Measurements from ENCODE around the gene ELOVL5.

The ELOVL5 gene

GRCh38 chr6:53333439-53334408, 15.0 kb downstream of the ELOVL5 start:
- Histone ChIP-seq H3K27me3 (ENCODE audit: control insufficient read depth, insufficient read depth, low read length, poor library complexity, severe bottlenecking) (no peaks in the 10 kb centered on the region), H3K36me3 (ENCODE audit: control insufficient read depth, insufficient read depth, low read length) (no peaks in the 10 kb centered on the region), H3K9me3 (ENCODE audit: control insufficient read depth, low read length) (no peaks in the 10 kb centered on the region), H3K4me1 (ENCODE audit: control insufficient read depth, insufficient read depth, low read length) (no peaks in the 10 kb centered on the region), H3K27ac (ENCODE audit: insufficient read depth, low read depth, low read length, poor library complexity, severe bottlenecking) (no peak overlapping the region), H3K4me3 (ENCODE audit: insufficient read depth, low read depth, low read length) (no peak overlapping the region)
- 88 to 93% methylated on average over 5 of the region's 5 CpGs for WGBS, 2 experiments

- no peaks in the 10 kb centered on the region for H3K27me3 ChIP-seq (ENCODE audit: control insufficient read depth, insufficient read depth, low read length, poor library complexity, severe bottlenecking)
- H3K27ac ChIP-seq (ENCODE audit: insufficient read depth, low read depth, low read length, poor library complexity, severe bottlenecking): no peak overlapping the region
- 89 to 94% methylated on average over 1 of the region's 2 CpGs for WGBS, 2 experiments
- no peaks in the 10 kb centered on the region for H3K9me3 ChIP-seq (ENCODE audit: control insufficient read depth, low read length)
- no peaks in the 10 kb centered on the region for H3K36me3 ChIP-seq (ENCODE audit: control insufficient read depth, insufficient read depth, low read length)
- H3K4me1 ChIP-seq (ENCODE audit: control insufficient read depth, insufficient read depth, low read length): no peaks in the 10 kb centered on the region
- no peak overlapping the region for H3K4me3 ChIP-seq (ENCODE audit: insufficient read depth, low read depth, low read length)
Measured at GRCh38 chr6:53331678-53332077, 17.1 kb downstream of the ELOVL5 start.

- Histone ChIP-seq H3K4me3 (ENCODE audit: insufficient read depth, low read depth, low read length) (no peak overlapping the region), H3K36me3 (ENCODE audit: control insufficient read depth, insufficient read depth, low read length) (no peaks in the 10 kb centered on the region), H3K27me3 (ENCODE audit: control insufficient read depth, insufficient read depth, low read length, poor library complexity, severe bottlenecking) (no peaks in the 10 kb centered on the region), H3K9me3 (ENCODE audit: control insufficient read depth, low read length) (no peaks in the 10 kb centered on the region), H3K27ac (ENCODE audit: insufficient read depth, low read depth, low read length, poor library complexity, severe bottlenecking) (no peak overlapping the region), H3K4me1 (ENCODE audit: control insufficient read depth, insufficient read depth, low read length) (no peaks in the 10 kb centered on the region)
- WGBS, 2 experiments: 100% methylated on average over 1 of the region's 1 CpG; no CpG with 5 or more reads in 1 of the 2 experiments
Measured at GRCh38 chr6:53330137-53330536, 18.6 kb downstream of the ELOVL5 start.

GRCh38 chr6:53328375-53328774, 20.4 kb downstream of the ELOVL5 start:
- Histone ChIP-seq H3K9me3 (ENCODE audit: control insufficient read depth, low read length) (no peaks in the 10 kb centered on the region), H3K36me3 (ENCODE audit: control insufficient read depth, insufficient read depth, low read length) (no peaks in the 10 kb centered on the region), H3K4me1 (ENCODE audit: control insufficient read depth, insufficient read depth, low read length) (no peaks in the 10 kb centered on the region), H3K4me3 (ENCODE audit: insufficient read depth, low read depth, low read length) (no peak overlapping the region), H3K27me3 (ENCODE audit: control insufficient read depth, insufficient read depth, low read length, poor library complexity, severe bottlenecking) (no peaks in the 10 kb centered on the region), H3K27ac (ENCODE audit: insufficient read depth, low read depth, low read length, poor library complexity, severe bottlenecking) (no peak overlapping the region)

GRCh38 chr6:53327017-53327395, 21.7 kb downstream of the ELOVL5 start:
- Histone ChIP-seq H3K27ac (ENCODE audit: insufficient read depth, low read depth, low read length, poor library complexity, severe bottlenecking) (no peak overlapping the region), H3K4me3 (ENCODE audit: insufficient read depth, low read depth, low read length) (no peak overlapping the region), H3K4me1 (ENCODE audit: control insufficient read depth, insufficient read depth, low read length) (no peaks in the 10 kb centered on the region)

GRCh38 chr6:53326372-53327016, 22.3 kb downstream of the ELOVL5 start:
- peaks cover 3% of the 10 kb centered on the region for H3K4me1 ChIP-seq (ENCODE audit: control insufficient read depth, insufficient read depth, low read length)
- no peak overlapping the region for H3K27ac ChIP-seq (ENCODE audit: insufficient read depth, low read depth, low read length, poor library complexity, severe bottlenecking)
- no peaks in the 10 kb centered on the region for H3K9me3 ChIP-seq (ENCODE audit: control insufficient read depth, low read length)
- H3K27me3 ChIP-seq (ENCODE audit: control insufficient read depth, insufficient read depth, low read length, poor library complexity, severe bottlenecking): no peaks in the 10 kb centered on the region
- H3K4me3 ChIP-seq (ENCODE audit: insufficient read depth, low read depth, low read length): no peak overlapping the region
- 87 to 88% methylated on average over 11 of the region's 11 CpGs for WGBS, 2 experiments
- H3K36me3 ChIP-seq (ENCODE audit: control insufficient read depth, insufficient read depth, low read length): no peaks in the 10 kb centered on the region

More at GRCh38 chr6:53327017-53327395, 21.7 kb downstream of the ELOVL5 start:
- Histone ChIP-seq H3K9me3 (ENCODE audit: control insufficient read depth, low read length) (no peaks in the 10 kb centered on the region), H3K27me3 (ENCODE audit: control insufficient read depth, insufficient read depth, low read length, poor library complexity, severe bottlenecking) (no peaks in the 10 kb centered on the region), H3K36me3 (ENCODE audit: control insufficient read depth, insufficient read depth, low read length) (no peaks in the 10 kb centered on the region)

- Histone ChIP-seq H3K4me3 (ENCODE audit: insufficient read depth, low read depth, low read length) (no peak overlapping the region), H3K27ac (ENCODE audit: insufficient read depth, low read depth, low read length, poor library complexity, severe bottlenecking) (no peak overlapping the region), H3K36me3 (ENCODE audit: control insufficient read depth, insufficient read depth, low read length) (no peaks in the 10 kb centered on the region), H3K4me1 (ENCODE audit: control insufficient read depth, insufficient read depth, low read length) (peaks cover 3% of the 10 kb centered on the region), H3K9me3 (ENCODE audit: control insufficient read depth, low read length) (no peaks in the 10 kb centered on the region), H3K27me3 (ENCODE audit: control insufficient read depth, insufficient read depth, low read length, poor library complexity, severe bottlenecking) (no peaks in the 10 kb centered on the region)
- 94 to 95% methylated on average over 6 of the region's 6 CpGs for WGBS, 2 experiments
Measured at GRCh38 chr6:53325785-53326184, 23.0 kb downstream of the ELOVL5 start.

GRCh38 chr6:53322188-53323029, 26.3 kb downstream of the ELOVL5 start:
- H3K4me1 ChIP-seq (ENCODE audit: control insufficient read depth, insufficient read depth, low read length): peaks cover 3% of the 10 kb centered on the region
- no peaks in the 10 kb centered on the region for H3K9me3 ChIP-seq (ENCODE audit: control insufficient read depth, low read length)
- no peak overlapping the region for H3K4me3 ChIP-seq (ENCODE audit: insufficient read depth, low read depth, low read length)
- no peaks in the 10 kb centered on the region for H3K27me3 ChIP-seq (ENCODE audit: control insufficient read depth, insufficient read depth, low read length, poor library complexity, severe bottlenecking)
- no peaks in the 10 kb centered on the region for H3K36me3 ChIP-seq (ENCODE audit: control insufficient read depth, insufficient read depth, low read length)
- H3K27ac ChIP-seq (ENCODE audit: insufficient read depth, low read depth, low read length, poor library complexity, severe bottlenecking): no peak overlapping the region
- WGBS, 2 experiments: 90 to 96% methylated on average over 6 to 8 of the region's 8 CpGs

GRCh38 chr6:53321701-53322100, 27.0 kb downstream of the ELOVL5 start:
- H3K27ac ChIP-seq (ENCODE audit: insufficient read depth, low read depth, low read length, poor library complexity, severe bottlenecking): no peak overlapping the region
- peaks cover 3% of the 10 kb centered on the region for H3K4me1 ChIP-seq (ENCODE audit: control insufficient read depth, insufficient read depth, low read length)
- H3K9me3 ChIP-seq (ENCODE audit: control insufficient read depth, low read length): no peaks in the 10 kb centered on the region
- WGBS, 2 experiments: 100% methylated on average over 1 of the region's 2 CpGs
- no peaks in the 10 kb centered on the region for H3K36me3 ChIP-seq (ENCODE audit: control insufficient read depth, insufficient read depth, low read length)
- H3K27me3 ChIP-seq (ENCODE audit: control insufficient read depth, insufficient read depth, low read length, poor library complexity, severe bottlenecking): no peaks in the 10 kb centered on the region
- H3K4me3 ChIP-seq (ENCODE audit: insufficient read depth, low read depth, low read length): no peak overlapping the region

GRCh38 chr6:53320964-53321363, 27.8 kb downstream of the ELOVL5 start:
- Histone ChIP-seq H3K4me1 (ENCODE audit: control insufficient read depth, insufficient read depth, low read length) (peaks cover 3% of the 10 kb centered on the region), H3K4me3 (ENCODE audit: insufficient read depth, low read depth, low read length) (no peak overlapping the region), H3K27me3 (ENCODE audit: control insufficient read depth, insufficient read depth, low read length, poor library complexity, severe bottlenecking) (no peaks in the 10 kb centered on the region), H3K27ac (ENCODE audit: insufficient read depth, low read depth, low read length, poor library complexity, severe bottlenecking) (no peak overlapping the region), H3K36me3 (ENCODE audit: control insufficient read depth, insufficient read depth, low read length) (no peaks in the 10 kb centered on the region), H3K9me3 (ENCODE audit: control insufficient read depth, low read length) (no peaks in the 10 kb centered on the region)
- WGBS, 2 experiments: 90 to 92% methylated on average over 5 of the region's 5 CpGs

Measured in ectodermal cell (in vitro differentiated cells).